GM13976 (cell line): ENCODE measurements around the gene RTCA.

ENCODE experiments used
- DNase-seq: peaks from one replicate; pipeline ENCODE4 v3.0.0; 2012; ENCODE audit warnings: low spot score
- CTCF ChIP-seq: IDR thresholded peaks from 2 replicates; pipeline ENCODE4 v1.5.1; 2012; ENCODE audit warnings: borderline replicate concordance, mild to moderate bottlenecking; ENCODE audit not compliant: insufficient read depth; ENCODE audit errors: extremely low read depth, missing control alignments, control extremely low read depth
- in situ Hi-C: fragments of 300-500 bp; cut with MboI; formaldehyde crosslinking; loops from one replicate; pipeline ENCODE4 v1.12.0; 2022; ENCODE audit warnings: low sequenced_read_pairs, mixed read lengths, inconsistent platforms; ENCODE audit not compliant: unreplicated experiment

RTCA gene

GRCh38 chr1:100267284-100267683, 1.3 kb downstream of the RTCA start:
- no peak for TF ChIP-seq CTCF
- no peak for DNase-seq
- in situ Hi-C loops, result no loop called here

GRCh38 chr1:100268202-100268601, 2.2 kb downstream of the RTCA start:
- DNase-seq, result no peak
- in situ Hi-C loops, result no loop called here
- TF ChIP-seq CTCF, result no peak

GRCh38 chr1:100277866-100278265, 11.8 kb downstream of the RTCA start:
- no peak for DNase-seq
- in situ Hi-C loops, result no loop called here
- TF ChIP-seq CTCF, result no peak

GRCh38 chr1:100279358-100279923, 13.4 kb downstream of the RTCA start:
- DNase-seq, result no peak
- in situ Hi-C loops, result no loop called here
- no peak for TF ChIP-seq CTCF

- in situ Hi-C loops, result no loop called here
- TF ChIP-seq CTCF, result no peak
- DNase-seq, result no peak
These were observed 14.1 kb downstream of the RTCA start for GRCh38 chr1:100279954-100280682.

- no peak for DNase-seq
- TF ChIP-seq CTCF, result no peak
- in situ Hi-C loops, result no loop called here
These were observed 18.6 kb downstream of the RTCA start for GRCh38 chr1:100284591-100284990.
